Stimulated activated memory B cell treated with anti-CD40 and anti-IgM and Interleukin-4, amounts not matched to agents 10 μg/mL and 1 μg/mL and 100 μg/mL, for 72 hours (primary cell): ENCODE results near the gene URI1.
"Not testable (repeated sequence)": the region's sequence is repeated elsewhere in the genome, so short reads cannot be mapped to it uniquely, and the experiment has no call there.

ENCODE experiments used
- ATAC-seq: fragments of 150-1000 bp; cut with Tn5 transposase; 2 replicates; pipeline ENCODE4 v1.10.0; 2021
- H3K27ac Mint-ChIP-seq: one replicate; pipeline ENCODE4 v1.8.0; 2022; ENCODE audit warnings: mild to moderate bottlenecking, mixed read lengths
- H3K27me3 Mint-ChIP-seq: one replicate; pipeline ENCODE4 v1.8.0; 2022; ENCODE audit warnings: mixed read lengths
- H3K36me3 Mint-ChIP-seq: one replicate; pipeline ENCODE4 v1.8.0; 2022; ENCODE audit warnings: mixed read lengths
- H3K4me1 Mint-ChIP-seq: one replicate; pipeline ENCODE4 v1.8.0; 2022; ENCODE audit warnings: mixed read lengths
- H3K4me3 Mint-ChIP-seq: one replicate; pipeline ENCODE4 v1.8.0; 2022; ENCODE audit warnings: mild to moderate bottlenecking, moderate library complexity, mixed read lengths
- H3K9me3 Mint-ChIP-seq: one replicate; pipeline ENCODE4 v1.8.0; 2022; ENCODE audit warnings: mixed read lengths

The URI1 gene

DNA sequence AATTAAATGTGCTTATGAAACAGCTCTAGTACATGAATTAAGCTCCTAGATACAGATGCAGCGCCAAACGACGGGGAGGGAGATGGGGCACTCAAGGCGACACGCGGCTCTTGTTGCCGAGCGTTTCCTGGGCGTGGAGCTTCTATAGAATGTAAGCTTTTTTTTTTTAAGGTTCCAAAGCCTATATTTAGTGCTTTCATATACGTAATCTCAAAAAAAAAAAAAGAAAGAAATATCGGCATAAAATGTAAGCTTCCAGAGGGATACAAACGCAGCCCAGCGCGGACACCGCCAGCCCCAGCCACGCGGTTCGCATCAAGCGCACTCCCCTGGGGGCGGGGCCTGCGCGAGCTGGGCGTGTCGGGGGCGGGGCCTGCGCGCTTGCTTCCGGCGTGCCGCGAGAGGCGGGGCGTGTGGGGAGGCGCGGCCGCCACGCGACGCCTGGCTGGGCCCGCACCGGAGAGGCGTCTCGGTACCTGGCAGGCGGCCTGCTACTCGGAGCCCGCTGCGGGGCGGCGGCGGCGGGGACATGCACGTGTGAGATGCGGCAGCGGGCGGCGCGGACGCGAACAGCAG lies at the start of gene URI1:
TSS of gene URI1 (plus strand) at position 412 of the 576 bp plus-strand sequence. CDS start 309 bp downstream, outside the sequence.
- H3K27ac Mint-ChIP-seq, result peak within 1 kb of the TSS; percentile 92
- no peaks in the 10 kb centered on the region for H3K9me3 Mint-ChIP-seq
- H3K4me1 Mint-ChIP-seq, result peaks cover 40% of the 10 kb centered on the region
- H3K36me3 Mint-ChIP-seq, result peaks cover 12% of the 10 kb centered on the region
- peak within 1 kb of the TSS; percentile 99 for H3K4me3 Mint-ChIP-seq
- peak; percentile 97 for ATAC-seq
- peaks cover 15% of the 10 kb centered on the region for H3K27me3 Mint-ChIP-seq

- Mint-ChIP-seq H3K36me3 (no peaks in the 10 kb centered on the region), H3K27me3 (no peaks in the 10 kb centered on the region), H3K4me3 (no peak overlapping the region), H3K9me3 (peaks cover 12% of the 10 kb centered on the region), H3K4me1 (no peaks in the 10 kb centered on the region), H3K27ac (no peak overlapping the region)
- ATAC-seq, result no peak
Observed at GRCh38 chr19:29893606-29894284, 48.3 kb upstream of the URI1 start.

DNA sequence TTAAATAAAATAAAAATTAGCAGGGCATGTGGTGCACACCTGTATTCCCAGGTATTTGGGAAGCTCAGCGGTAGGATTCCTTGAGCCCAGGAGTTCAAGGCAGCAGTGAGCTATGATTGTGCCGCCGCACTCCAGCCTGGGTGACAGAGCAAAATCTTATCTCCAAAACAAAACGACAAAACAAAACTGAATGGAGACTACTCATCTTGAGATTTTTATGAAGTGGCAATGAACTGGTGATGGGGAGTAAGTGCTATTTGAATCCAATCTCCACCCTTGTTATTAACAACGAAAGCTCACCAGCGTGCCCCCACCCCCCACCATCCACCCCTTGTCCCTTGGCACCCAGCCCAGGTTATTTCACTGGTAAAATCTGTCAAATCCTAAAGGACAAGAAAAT lies 45.2 kb upstream of the URI1 start:
- H3K4me1 Mint-ChIP-seq, result no peaks in the 10 kb centered on the region
- no peak overlapping the region for H3K4me3 Mint-ChIP-seq
- ATAC-seq, result no peak
- H3K36me3 Mint-ChIP-seq, result no peaks in the 10 kb centered on the region
- no peaks in the 10 kb centered on the region for H3K9me3 Mint-ChIP-seq
- no peaks in the 10 kb centered on the region for H3K27me3 Mint-ChIP-seq
- H3K27ac Mint-ChIP-seq, result no peak overlapping the region

- H3K9me3 Mint-ChIP-seq, result no peaks in the 10 kb centered on the region
- no peak for ATAC-seq
Observed at GRCh38 chr19:29897466-29897865, 44.6 kb upstream of the URI1 start.

DNA sequence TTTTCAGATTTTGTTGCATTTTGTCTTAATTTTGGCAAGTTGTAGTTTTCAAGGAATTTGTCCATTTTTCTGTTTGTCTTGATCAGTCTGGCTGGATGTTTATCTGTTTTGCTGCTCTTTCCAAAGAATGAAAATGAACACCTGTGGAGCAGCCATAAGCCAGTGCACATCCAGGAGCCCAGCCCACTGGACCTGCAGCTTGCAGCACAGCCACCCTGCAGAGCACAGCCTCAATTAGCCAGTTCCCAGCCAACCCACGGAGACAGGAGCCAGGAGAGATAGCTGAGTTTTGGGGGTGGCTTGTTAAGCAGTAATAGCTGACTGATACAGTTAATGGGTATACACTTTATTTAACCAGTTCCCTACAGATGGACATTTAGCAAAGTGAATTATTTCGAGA lies 38.0 kb upstream of the URI1 start:
- no peak for ATAC-seq
- no peak overlapping the region for H3K27ac Mint-ChIP-seq
- no peaks in the 10 kb centered on the region for H3K4me1 Mint-ChIP-seq
- no peaks in the 10 kb centered on the region for H3K36me3 Mint-ChIP-seq
- H3K4me3 Mint-ChIP-seq, result no peak overlapping the region
- H3K9me3 Mint-ChIP-seq, result no peaks in the 10 kb centered on the region
- no peaks in the 10 kb centered on the region for H3K27me3 Mint-ChIP-seq

More at GRCh38 chr19:29897466-29897865, 44.6 kb upstream of the URI1 start:
- Mint-ChIP-seq H3K27ac (no peak overlapping the region), H3K4me3 (no peak overlapping the region), H3K4me1 (no peaks in the 10 kb centered on the region), H3K27me3 (no peaks in the 10 kb centered on the region), H3K36me3 (no peaks in the 10 kb centered on the region)

- Mint-ChIP-seq H3K27ac (no peak overlapping the region), H3K27me3 (peaks cover 16% of the 10 kb centered on the region), H3K36me3 (no peaks in the 10 kb centered on the region), H3K4me3 (no peak overlapping the region), H3K9me3 (peaks cover 3% of the 10 kb centered on the region), H3K4me1 (no peaks in the 10 kb centered on the region)
- no peak for ATAC-seq
Observed at GRCh38 chr19:29908963-29909944, 32.8 kb upstream of the URI1 start.

GRCh38 chr19:29914933-29915332 lies 27.1 kb upstream of the URI1 start:
- no peak for ATAC-seq
- Mint-ChIP-seq H3K27ac (no peak overlapping the region), H3K4me3 (no peak overlapping the region), H3K4me1 (peaks cover 11% of the 10 kb centered on the region), H3K9me3 (peaks cover 3% of the 10 kb centered on the region), H3K27me3 (peaks cover 64% of the 10 kb centered on the region), H3K36me3 (no peaks in the 10 kb centered on the region)

DNA sequence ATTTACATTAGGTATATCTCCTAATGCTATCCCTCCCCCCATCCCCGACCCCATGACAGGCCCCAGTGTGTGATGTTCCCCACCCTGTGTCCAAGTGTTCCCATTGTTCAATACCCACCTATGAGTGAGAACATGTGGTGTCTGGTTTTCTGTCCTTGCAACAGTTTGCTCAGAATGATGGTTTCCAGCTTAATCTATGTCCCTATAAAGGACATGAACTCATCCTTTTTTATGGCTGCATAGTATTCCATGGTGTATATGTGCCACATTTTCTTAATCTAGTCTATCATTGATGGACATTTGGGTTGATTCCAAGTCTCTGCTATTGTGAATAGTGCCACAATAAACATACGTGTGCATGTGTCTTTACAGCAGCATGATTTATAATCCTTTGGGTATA lies 26.2 kb upstream of the URI1 start:
- ATAC-seq, H3K9me3 Mint-ChIP-seq, H3K27ac Mint-ChIP-seq, H3K36me3 Mint-ChIP-seq, H3K4me3 Mint-ChIP-seq: not testable (repeated sequence)
- H3K27me3 Mint-ChIP-seq, result peaks cover 59% of the 10 kb centered on the region
- peaks cover 11% of the 10 kb centered on the region for H3K4me1 Mint-ChIP-seq

DNA sequence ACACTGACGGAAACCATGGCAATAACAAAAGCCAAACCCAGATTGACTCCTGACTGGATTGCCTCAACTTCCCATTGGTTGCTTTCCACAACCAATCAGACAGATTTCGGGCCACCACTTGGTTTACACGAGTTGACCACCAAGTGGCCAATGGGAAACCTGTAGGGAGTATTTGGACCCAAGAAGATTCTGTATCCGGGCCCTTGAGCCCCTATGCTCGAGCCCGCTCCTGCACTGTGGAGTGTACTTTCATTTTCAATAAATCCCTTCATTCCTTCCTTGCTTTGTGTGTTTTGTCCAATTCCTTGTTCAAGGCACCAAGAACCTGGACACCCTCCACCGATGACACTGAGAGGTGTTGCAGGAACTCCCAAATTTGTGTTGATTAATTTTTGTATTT lies 24.1 kb upstream of the URI1 start:
- H3K27ac Mint-ChIP-seq, result no peak overlapping the region
- H3K27me3 Mint-ChIP-seq, result peaks cover 52% of the 10 kb centered on the region
- H3K4me1 Mint-ChIP-seq, result peaks cover 11% of the 10 kb centered on the region

DNA sequence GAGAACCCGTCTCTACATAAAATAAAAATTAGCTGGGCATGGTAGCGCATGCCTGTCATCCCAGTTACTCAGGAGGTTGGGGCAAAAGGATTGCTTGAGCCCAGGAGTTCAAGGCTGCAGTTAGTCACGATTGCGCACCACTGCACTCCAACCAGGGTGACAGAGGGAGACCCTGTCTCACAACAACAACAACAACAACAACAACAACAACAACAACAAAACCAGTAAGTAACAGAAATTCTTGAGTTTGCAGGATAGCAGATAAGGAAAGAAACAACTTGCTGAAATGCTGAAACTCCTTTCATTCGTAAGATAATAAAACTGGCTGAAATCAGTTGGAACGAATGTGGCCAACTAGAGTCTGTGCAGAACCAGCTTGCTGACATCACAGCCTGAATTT lies 23.1 kb upstream of the URI1 start:
- no peak for ATAC-seq
- Mint-ChIP-seq H3K36me3 (no peaks in the 10 kb centered on the region), H3K27me3 (peaks cover 51% of the 10 kb centered on the region), H3K4me1 (peaks cover 11% of the 10 kb centered on the region), H3K27ac (no peak overlapping the region), H3K9me3 (no peaks in the 10 kb centered on the region), H3K4me3 (no peak overlapping the region)

More for the DNA sequence above, 24.1 kb upstream of the URI1 start:
- Mint-ChIP-seq H3K36me3 (no peaks in the 10 kb centered on the region), H3K4me3 (no peak overlapping the region), H3K9me3 (no peaks in the 10 kb centered on the region)
- ATAC-seq, result no peak

DNA sequence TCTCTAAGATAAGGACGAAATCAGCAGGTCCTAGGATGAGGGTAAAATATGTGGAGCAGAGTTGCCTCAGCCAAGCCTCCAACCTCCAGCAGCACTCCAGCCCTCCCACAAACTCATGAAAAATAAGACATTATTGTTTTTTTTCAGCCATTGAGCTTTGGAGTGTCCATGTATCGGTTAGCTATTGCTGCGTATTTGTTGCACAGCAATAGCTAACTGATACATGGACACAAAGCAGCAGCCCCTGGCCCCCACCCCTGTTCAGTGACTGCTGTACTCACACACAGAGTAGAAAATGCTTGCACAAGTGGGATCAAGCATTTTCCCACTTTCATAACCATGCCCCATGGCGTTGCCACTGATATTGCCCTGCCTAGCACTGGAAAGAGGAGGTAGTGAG lies 19.1 kb upstream of the URI1 start:
- H3K36me3 Mint-ChIP-seq, result no peaks in the 10 kb centered on the region
- ATAC-seq, result no peak
- H3K27me3 Mint-ChIP-seq, result peaks cover 29% of the 10 kb centered on the region
- H3K4me3 Mint-ChIP-seq, result no peak overlapping the region
- no peak overlapping the region for H3K27ac Mint-ChIP-seq
- no peaks in the 10 kb centered on the region for H3K9me3 Mint-ChIP-seq
- no peaks in the 10 kb centered on the region for H3K4me1 Mint-ChIP-seq

GRCh38 chr19:29923653-29924052 lies 18.4 kb upstream of the URI1 start:
- ATAC-seq, result no peak
- no peaks in the 10 kb centered on the region for H3K36me3 Mint-ChIP-seq

GRCh38 chr19:29926031-29926430 lies 16.0 kb upstream of the URI1 start:
- H3K27ac Mint-ChIP-seq, result peak overlapping the region; percentile 20
- no peak overlapping the region for H3K4me3 Mint-ChIP-seq
- peaks cover 12% of the 10 kb centered on the region for H3K27me3 Mint-ChIP-seq
- ATAC-seq, result no peak
- H3K9me3 Mint-ChIP-seq, result no peaks in the 10 kb centered on the region
- peaks cover 6% of the 10 kb centered on the region for H3K4me1 Mint-ChIP-seq
- no peaks in the 10 kb centered on the region for H3K36me3 Mint-ChIP-seq

More at GRCh38 chr19:29923653-29924052, 18.4 kb upstream of the URI1 start:
- Mint-ChIP-seq H3K4me3 (no peak overlapping the region), H3K27ac (no peak overlapping the region), H3K9me3 (no peaks in the 10 kb centered on the region), H3K4me1 (peaks cover 6% of the 10 kb centered on the region), H3K27me3 (peaks cover 22% of the 10 kb centered on the region)

- peaks cover 12% of the 10 kb centered on the region for H3K27me3 Mint-ChIP-seq
- peaks cover 6% of the 10 kb centered on the region for H3K4me1 Mint-ChIP-seq
- no peaks in the 10 kb centered on the region for H3K36me3 Mint-ChIP-seq
- H3K9me3 Mint-ChIP-seq, result peaks cover 3% of the 10 kb centered on the region
- H3K4me3 Mint-ChIP-seq, result no peak overlapping the region
- H3K27ac Mint-ChIP-seq, result peak overlapping the region; percentile 20
- ATAC-seq, result no peak
Observed at GRCh38 chr19:29926801-29927200, 15.2 kb upstream of the URI1 start.

DNA sequence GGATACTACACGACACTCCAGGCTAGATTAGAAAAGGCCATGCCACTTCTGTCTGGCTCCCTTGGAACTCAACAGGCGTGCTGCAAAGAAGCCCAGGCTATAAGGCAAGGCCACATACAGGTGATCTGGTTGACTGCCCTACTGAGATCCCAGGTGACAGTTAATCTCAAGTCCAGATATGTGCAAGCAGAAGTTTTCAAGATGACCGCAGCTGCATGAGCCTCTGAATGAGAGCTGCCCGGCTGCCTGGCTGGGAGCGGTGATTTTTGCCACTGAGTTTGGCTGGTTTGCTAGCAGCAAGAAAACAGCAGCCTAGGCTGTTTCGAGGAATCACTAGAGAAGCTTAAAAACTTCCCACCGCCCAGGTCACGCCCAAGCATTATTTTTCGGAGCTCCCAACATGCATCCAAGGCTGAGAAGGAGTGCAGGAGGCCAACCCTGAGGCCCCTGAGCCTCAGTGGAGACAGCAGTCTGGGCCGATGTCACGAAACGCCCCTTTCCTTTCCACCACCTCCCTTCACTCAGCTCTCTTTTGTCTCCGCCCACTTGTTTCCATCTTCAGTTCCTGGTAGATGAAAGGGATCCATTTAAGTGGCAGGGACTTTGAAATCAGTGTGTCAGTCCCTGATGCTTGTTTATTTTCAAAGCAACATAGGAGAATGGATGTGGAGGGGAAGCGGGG lies 14.0 kb upstream of the URI1 start:
- Mint-ChIP-seq H3K27me3 (peaks cover 12% of the 10 kb centered on the region), H3K36me3 (no peaks in the 10 kb centered on the region), H3K4me1 (peaks cover 6% of the 10 kb centered on the region), H3K9me3 (peaks cover 3% of the 10 kb centered on the region), H3K4me3 (no peak overlapping the region), H3K27ac (no peak overlapping the region)
- ATAC-seq, result peak; percentile 53
